Erythroblast (primary cell): ENCODE data around the gene OR10W1.

Experiments
- GATA1 ChIP-seq: IDR thresholded peaks from 2 replicates; pipeline ENCODE4 v1.6.1; 2011; ENCODE audit warnings: low read depth, mild to moderate bottlenecking, control low read depth, low read length, moderate library complexity
- POLR2A ChIP-seq: IDR thresholded peaks from 2 replicates; pipeline ENCODE4 v1.6.1; 2011; ENCODE audit warnings: mild to moderate bottlenecking, low read length

DNA sequence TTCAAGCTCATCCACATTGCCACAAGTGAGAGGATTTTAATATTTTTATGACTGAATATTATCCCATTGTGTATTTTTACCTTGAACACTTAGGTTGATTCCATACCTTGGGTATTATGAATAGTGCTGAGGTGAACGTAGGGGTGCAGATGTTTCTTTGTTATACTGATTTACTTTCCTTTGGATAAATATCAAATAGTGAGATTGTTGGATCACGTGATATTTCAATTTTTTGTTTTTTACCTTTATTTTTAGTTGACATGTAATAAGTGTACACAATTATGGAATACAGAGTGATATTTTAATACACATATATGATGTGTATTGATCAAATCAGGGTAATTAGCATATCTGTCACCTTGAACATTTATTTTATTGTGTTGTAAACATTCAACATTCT lies 8.1 kb downstream of the OR10W1 start:
- no peak for TF ChIP-seq POLR2A
- no peak for TF ChIP-seq GATA1
